Dermis microvascular lymphatic vessel endothelial cell (primary cell): ENCODE measurements around the gene CDC73. TPM values are rescaled to one million over a fixed set of nuclear protein-coding genes. Genes with fewer than 3 reads are reported as not detected.
"Not testable (repeated sequence)": the region's sequence is repeated elsewhere in the genome, so short reads cannot be mapped to it uniquely, and the experiment has no call there.

Experiments used
- DNase-seq, 2 donors: peaks; one replicate each; pipeline versions ENCODE4 v3.0.0 to v3.0.0-alpha.2; 2010; ENCODE audit warnings: low read depth in 2 of 2
- total RNA-seq: library from RNA; depleted of rRNA; stranded (reverse); fragments of >200 nt; gene quantifications from 2 replicates; pipeline ENCODE4 v1.2.1, GENCODE V29; 2014

CDC73 gene
- total RNA-seq, 1 donor from 2014 or later, result 10.7 TPM

DNA sequence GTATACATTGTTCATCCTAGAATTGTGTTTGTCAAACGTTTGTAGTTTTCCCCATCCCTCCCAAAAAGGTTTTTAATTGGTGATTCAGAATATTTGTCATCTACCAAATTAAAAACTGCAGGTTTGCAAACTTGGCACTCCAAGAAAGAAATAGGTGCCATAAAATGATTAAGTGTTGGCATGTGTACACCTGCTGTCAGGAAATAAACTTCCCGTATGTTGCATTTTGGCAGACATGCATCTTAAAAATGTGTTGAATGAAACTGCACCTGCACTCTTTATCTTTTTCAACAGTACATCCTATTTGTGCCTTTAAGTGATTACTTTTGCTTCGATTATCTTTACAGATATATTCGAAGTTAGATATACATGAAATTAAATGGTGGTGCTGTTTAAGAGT lies 57.3 kb downstream of the CDC73 start:
- peak in 1 of 2 donors; percentile 37 for DNase-seq

- DNase-seq, result no peak
Observed at GRCh38 chr1:193181536-193181935, 59.7 kb downstream of the CDC73 start.

DNA sequence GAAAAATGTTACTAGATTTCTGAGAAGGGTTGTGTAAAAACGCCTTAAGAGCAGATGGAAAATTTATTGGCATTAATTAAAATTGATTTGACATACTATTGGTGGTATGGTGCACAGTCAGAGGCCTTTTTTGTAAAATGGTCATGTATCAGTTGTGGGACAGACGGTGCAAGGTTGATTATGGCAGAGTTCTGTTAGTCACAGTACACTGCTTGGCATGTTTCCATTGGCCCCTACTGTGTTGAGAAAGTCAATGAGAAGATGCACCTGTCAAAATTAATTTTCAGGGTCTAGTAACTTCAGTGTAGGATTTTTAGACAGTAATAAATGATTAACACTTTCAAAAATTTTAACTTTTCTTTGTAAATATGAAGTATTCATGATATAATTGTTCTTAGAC lies 60.2 kb downstream of the CDC73 start:
- peak in 1 of 2 donors; percentile 15 for DNase-seq

DNA sequence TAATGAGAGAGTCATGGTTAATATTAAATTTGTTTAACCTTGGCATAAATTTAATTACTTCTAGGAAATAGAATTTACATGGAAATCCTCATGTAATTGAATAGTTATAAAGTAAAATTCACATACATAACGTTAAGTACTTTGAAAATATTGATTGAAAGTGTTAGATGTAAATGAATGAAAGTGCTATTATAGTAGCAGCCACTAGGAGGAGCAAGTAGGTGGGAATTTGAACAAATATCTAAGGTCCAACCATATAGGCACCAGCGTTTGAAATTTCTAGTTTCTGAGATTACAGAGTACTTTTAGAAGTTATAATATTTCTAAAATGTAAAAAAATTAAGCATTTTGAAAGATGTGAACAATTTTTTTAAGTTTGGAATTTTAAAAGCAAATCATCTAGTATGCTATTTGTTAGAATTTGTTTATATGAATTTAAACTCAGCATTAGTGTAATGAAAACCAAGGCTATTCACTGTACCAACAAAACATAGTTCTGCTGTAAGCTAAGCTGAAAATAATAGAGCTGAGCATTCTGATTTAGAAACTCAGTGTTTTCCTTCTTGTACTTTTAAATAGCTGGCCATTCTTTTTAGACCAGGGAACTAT lies 61.3 kb downstream of the CDC73 start:
- DNase-seq, result peak; percentile 54 to 66

- DNase-seq, result no peak
Observed at GRCh38 chr1:193184776-193185175, 62.9 kb downstream of the CDC73 start.

DNA sequence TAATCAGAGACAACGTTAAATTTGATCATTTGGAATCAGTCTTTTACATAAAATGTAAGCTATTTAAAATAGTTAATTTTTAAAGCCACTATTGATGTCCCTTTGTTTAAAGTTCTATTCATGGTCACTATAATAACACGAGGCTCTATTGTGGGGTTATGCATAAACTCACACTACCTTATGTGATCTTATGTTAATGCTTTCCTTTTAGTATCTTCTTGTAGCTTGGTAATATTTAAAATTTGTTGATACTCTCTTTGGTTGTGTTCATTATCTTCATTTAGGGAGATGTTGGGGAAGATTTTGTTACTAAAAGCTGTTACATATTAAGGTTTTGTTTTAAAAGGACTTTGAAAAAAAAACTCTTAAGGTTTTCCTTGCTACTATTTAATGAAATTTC lies 63.4 kb downstream of the CDC73 start:
- DNase-seq, result no peak

DNA sequence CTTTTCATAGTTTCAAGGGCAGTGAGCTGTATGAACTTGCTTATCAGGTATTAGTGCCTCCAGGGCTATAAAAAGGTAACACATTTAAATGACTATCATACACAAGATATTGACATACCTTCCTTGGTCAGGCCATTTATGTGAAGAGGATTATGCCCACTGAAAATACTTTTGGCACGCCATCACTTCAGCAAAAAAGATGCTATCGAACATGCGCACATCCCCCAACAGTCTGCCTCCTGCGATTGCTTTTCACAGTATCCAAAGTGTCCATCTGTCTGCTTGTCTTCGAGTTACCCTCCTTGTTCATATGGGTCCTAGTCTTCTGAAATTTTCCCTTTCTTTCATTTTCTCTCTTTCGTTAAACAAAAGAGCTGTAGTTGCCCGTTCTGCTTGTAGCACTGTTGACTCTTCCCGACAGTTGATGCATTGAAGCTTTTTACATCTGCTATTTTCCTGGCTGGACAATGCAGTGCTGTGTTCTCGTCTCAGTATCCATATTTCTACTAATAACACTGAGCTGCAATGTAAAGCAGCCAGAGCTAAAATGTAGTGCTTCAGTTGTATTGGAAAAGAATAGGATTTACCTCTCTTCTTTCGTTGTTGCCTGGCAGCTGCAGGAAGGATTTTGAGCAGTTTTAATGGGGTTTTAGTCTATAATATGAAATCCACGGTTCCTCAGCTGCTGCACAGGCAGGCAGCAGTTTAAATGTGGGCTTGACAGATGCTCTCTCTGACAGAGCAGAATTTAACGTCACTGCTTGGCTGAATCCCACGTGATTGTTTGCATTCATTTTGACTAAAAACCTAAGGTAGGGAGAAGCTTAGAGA lies 64.3 kb downstream of the CDC73 start, which contains the start of gene B3GALT2:
Gene B3GALT2, minus strand, starts transcription at position 713 of the 831 bp plus-strand sequence. CDS start 5,051 bp downstream, outside the sequence.
- DNase-seq, result peak; percentile 14

- DNase-seq, result no peak
Observed at GRCh38 chr1:193187114-193187513, 65.3 kb downstream of the CDC73 start.

DNA sequence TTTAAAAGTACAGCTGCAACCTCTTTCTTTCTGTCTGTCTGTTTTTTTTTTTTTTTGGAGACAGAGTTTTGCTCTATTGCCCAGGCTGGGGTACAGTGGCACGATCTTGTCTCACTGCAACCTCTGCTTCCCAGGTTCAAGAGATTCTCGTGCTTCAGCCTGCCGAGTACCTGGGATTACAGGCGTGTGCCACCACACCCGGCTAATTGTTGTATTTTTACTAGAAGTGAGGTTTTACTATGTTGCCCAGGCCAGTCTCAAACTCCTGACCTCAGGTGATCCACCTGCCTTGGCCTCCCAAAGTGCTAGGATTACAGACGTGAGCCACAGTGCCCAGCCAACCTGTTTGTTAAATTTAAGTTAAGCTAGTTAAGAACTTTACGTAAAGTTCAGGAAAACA lies 67.1 kb downstream of the CDC73 start:
- not testable (repeated sequence) for DNase-seq

DNA sequence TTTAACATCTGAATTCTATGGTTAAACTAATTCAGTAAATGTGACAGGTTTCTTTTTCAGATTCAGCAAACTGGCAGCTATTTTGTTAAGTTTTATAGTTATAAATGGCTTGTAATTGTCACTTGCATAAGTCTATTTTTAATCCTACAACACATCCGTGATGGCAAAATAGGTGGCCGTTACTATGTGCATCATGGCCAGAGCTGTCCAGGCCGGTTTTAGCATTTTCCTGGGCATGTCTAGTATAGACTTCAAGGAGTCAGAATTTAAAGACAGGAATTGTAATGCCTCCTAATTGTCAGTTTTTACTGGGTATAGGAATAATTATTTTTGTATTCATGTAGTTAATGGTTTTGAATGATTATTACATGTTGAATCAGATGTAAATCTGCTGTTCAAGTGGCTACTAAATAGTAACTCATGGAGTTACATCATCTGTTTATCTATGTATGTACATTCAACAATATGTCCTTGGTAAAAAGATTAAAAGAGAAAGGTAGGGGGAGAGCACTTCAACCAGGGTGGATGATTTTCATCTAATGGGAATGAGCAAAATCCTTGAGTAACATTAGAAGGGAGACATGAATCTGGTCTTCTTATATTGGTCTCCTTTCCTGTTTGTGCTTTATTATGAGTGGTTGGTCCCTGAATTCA lies 67.7 kb downstream of the CDC73 start:
- DNase-seq, result no peak

GRCh38 chr1:193190096-193190744 lies 68.4 kb downstream of the CDC73 start:
- DNase-seq, result peak in 1 of 2 donors; percentile 7

- no peak for DNase-seq
Observed at GRCh38 chr1:193192586-193192985, 70.8 kb downstream of the CDC73 start.

GRCh38 chr1:193199940-193200339 lies 78.1 kb downstream of the CDC73 start:
- no peak for DNase-seq

- no peak for DNase-seq
Observed at GRCh38 chr1:193201021-193201420, 79.2 kb downstream of the CDC73 start.

- no peak for DNase-seq
Observed at GRCh38 chr1:193210996-193211395, 89.2 kb downstream of the CDC73 start.

DNA sequence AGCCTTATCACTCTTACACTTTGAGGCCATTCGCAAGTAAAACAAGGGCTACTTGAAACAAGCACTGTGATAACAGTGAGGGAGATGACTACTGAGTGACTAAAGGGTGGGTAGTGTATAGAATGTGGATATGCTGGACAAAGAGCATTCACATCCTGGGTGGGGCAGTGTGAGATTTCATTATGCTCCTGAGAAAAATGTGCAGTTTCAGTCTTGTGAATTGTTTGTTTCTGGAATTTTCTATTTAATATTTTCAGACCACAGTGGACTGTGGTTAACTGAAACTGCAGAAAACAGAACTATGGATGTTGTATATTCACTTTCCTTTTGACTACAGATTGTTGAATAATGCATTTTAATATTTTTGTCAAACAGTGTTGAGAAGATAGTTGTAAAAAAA lies 89.7 kb downstream of the CDC73 start:
- DNase-seq, result peak in 1 of 2 donors; percentile 13

- DNase-seq, result no peak
Observed at GRCh38 chr1:193212637-193213036, 90.8 kb downstream of the CDC73 start.

GRCh38 chr1:193213998-193214397 lies 92.2 kb downstream of the CDC73 start:
- no peak for DNase-seq

DNA sequence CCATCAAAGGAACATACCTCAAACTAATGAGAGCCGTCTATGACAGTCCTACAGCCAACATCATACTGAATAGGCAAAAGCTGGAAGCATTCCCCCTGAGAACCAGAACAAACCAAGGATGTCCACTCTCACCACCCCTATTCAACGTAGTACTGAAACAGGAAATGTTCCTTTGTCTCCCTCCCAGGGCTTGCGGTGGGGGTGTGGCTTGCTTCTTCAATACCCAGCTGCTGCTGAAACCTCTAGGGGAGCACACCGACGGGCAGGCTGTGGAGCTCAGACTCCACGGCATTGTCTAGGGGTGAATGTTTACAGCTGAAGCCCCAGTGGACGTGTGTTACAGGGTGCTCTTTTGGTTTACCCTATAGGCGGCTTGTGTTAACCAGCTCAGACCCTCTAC lies 95.1 kb downstream of the CDC73 start:
- peak; percentile 20 to 76 for DNase-seq

GRCh38 chr1:193219391-193219790 lies 97.6 kb downstream of the CDC73 start:
- DNase-seq, result no peak

- no peak for DNase-seq
Observed at GRCh38 chr1:193221651-193222050, 99.8 kb downstream of the CDC73 start.
